Measurements from ENCODE around the gene CHSY3.

CHSY3 gene

DNA sequence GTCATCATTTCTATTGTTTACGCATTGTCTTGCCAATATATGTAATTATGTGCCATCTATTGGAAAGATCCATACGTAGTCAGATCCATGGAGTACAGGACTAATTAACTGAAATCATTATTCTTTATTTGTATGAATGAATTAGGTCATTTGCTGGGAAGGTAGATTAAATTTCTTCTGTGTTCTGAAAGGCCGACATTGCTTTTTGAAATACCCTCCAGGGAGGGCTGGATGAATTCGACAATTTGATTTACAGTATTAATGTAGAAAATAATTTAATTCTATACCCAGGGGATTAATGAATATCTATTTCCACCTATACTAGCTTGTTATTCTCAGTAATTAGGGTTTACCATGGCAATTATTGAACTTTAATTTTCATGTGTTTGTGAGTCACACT is 117.6 kb downstream of the CHSY3 start:
- DNase-seq (ENCODE audit: low read depth in 2 of 3, low spot score in 2 of 3) = no peak

DNA sequence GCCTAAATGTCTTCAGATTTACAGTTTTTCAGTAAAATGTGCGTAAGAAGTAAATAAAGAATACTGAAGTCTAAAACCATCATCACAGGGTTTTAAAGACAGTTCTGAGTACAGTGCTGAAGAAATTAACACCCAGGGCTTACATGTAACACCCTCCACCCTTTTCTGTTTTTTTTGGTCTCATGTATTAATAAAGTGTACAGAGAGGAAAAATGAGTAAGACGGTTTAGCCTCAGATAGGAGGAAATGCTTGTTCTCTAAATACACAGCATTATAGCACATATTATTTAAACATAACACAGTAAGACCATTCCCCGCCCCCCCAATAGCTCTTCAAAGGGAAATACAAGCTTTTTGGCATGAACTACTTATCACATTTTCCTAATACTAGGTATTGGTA is 119.3 kb downstream of the CHSY3 start:
- no peak for DNase-seq (ENCODE audit: low read depth in 2 of 3, low spot score in 2 of 3)

DNA sequence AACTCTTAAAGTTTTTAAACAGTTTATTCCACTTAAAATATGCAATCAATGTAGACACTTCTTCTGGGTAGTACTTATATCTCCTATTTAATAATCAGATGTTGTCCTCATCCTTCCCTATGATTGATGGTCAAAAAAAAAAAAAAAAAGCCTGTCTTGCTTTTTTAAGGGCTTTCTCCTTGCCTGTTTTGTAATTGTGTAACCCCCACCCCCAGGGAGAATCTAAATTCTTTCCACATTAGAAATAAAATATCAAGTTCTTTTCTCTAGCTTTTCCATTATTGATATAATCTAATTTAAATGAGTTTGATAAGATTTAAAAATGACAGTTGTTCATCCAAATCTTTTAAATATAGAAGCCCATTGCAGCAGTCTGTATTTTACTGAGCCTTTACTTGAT is 119.7 kb downstream of the CHSY3 start:
- DNase-seq (ENCODE audit: low read depth in 2 of 3, low spot score in 2 of 3) = no peak

DNA sequence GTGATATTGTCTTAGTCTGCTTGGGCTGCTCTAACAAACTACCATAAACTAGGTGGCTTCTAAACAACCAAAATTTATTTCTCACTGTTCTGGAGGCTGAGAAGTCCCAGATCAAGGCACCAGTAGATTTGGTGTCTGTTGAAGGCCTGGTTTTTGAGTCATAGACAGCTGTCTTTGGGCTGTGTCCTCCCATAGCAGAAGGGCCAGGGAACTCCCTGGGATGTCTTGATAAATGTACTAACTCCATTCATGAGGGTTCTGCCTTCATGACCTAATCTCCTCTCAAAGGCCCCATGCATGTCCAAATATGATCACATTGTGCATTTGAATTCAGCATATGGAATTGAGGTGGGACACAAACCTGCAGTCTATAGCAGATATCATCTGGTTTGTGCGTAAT is 121.2 kb downstream of the CHSY3 start:
- no peak for DNase-seq (ENCODE audit: low read depth in 2 of 3, low spot score in 2 of 3)

DNA sequence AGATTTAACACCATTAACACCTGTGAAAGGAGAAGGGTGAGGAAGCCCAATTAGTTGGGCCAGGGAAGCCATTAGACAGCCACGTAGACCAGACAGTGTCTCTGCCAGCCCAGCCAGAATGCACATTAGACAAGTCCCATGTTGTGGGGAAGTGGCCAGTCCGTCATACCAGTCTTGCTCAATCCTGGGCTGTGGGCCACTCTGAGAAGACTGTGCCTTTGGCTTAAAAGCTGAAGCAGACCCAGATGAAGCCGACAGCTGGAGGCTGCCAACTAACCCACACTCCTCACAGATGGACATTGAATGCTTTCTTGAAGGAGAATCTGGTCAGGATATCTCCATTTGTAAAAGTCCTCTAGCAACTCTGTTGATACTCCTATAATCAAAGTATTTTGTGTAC is 128.5 kb downstream of the CHSY3 start:
- DNase-seq (ENCODE audit: low read depth in 2 of 3, low spot score in 2 of 3) = no peak

DNA sequence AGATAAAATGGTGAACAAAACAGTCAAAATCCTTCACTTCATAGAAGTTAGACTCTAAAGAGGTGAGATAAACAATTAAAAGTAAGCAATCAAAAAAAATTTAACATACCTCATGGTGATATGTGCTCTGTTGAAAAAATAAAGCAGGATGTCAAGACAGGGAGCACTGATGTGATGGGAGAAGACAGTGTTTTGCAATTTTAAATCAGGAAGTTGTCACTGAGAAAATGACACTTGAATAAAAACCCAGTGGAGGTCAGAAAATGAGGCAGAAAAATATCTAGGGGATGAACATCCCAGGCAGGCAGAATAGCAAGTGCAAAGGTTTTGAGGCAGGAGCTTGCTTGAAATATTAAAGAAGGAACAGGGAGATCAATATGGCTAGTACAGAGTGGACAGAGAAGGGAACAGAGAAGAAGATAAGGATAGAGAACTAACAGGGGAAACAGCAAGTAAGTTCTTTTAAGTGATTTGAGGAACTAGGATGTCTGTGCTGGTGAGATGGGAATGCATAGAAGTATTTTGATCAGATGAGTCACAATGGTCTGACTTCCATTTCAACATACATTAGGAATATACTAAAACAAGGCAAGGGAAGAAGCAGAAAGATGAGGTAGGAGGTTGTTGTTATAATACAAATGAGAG is 130.4 kb downstream of the CHSY3 start:
- no peak for DNase-seq (ENCODE audit: low read depth in 2 of 3, low spot score in 2 of 3)

DNA sequence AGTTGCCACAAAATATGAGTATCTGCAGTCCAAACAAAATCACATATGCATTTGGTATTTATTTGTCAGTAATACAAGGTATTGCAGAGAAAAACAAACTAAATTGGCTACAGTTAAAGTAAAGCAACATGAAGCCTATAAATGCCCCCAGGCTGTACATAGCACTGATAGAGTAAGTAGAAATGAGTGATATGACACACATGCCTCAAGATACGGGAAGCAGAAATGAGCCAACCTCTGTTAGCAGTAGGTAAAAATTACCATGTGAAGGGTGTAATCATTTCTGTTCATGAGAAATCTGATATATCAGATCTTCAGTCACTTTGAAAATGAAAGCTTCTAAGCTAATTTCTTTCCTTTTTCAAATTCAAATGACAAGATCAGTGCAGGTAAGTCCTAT is 131.1 kb downstream of the CHSY3 start:
- DNase-seq (ENCODE audit: low read depth in 2 of 3, low spot score in 2 of 3) = no peak

DNA sequence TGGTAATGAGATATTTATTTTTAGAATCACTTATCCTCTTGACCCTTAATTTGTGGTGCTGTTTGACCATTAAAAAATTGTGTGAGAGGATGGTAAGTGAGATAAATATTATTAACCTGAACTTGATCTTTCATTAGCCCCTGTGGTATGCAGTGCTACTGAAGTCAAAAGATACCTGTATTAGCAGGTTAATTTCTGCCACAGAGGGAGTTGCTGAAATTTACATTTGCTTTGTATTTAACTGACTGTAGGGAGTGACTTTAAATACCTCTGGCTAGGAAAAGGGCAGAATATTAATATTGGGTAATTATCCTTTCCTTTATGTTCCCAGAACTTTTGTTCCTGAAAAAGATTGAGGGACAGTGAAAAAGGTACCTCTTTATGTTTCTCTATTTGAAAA is 133.6 kb downstream of the CHSY3 start:
- no peak for DNase-seq (ENCODE audit: low read depth in 2 of 3, low spot score in 2 of 3)

DNA sequence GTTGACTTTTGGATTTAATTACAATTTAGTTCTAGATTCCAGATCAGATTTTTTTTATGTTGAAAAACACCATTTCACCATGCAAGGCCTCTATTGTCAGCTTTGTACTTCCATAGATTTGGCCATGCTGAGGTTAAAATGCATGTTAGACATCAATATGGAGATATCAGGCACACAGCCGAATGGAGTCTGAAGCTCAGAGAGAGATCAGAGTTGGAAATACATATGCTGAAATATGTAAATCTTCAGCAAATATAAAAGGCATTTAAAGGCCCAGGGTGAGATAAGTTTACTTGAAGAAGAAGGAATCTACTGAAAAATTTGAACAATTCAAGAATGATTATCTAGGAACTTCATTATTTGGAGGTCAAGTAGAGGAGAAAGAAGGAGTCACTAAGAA is 139.6 kb downstream of the CHSY3 start:
- no peak for DNase-seq (ENCODE audit: low read depth in 2 of 3, low spot score in 2 of 3)

DNA sequence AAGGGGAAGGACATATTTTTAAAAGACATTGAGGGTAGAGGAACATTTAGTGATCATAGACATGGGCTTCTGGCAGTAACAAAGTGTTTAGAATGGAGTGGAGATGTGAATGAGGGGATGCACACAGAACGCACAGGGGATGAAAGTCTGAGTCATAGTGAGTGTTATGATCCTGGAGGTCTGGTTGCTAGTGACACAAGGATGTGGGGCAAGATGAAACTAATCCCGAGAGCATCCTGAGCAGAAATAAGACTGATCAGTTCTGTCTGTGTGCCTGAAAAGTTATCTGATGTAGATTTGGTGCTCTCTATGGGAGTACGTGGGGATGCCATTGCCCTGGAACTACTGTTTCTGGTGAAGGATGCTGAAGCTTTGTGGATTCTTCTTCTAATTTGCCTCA is 141.1 kb downstream of the CHSY3 start:
- DNase-seq (ENCODE audit: low read depth in 2 of 3, low spot score in 2 of 3) = no peak

DNA sequence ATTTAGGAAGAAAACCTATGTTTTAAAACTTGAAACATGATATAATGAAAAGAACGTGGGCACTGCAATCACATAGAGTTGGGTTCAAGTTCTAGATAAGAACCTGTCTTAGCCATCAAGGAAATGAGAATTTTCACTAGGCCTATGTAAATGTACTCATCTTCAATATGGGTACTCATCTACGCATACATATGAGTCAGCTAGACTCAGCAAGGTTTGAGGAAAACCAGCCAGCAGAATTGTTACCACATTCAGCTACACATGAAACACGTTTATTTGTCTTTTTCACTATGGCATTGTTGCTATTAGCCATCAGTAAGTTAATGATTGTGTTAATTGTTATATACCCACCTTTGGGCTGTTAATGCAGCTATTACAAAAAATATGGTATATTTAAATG is 146.3 kb downstream of the CHSY3 start:
- DNase-seq (ENCODE audit: low read depth in 2 of 3, low spot score in 2 of 3) = no peak

DNA sequence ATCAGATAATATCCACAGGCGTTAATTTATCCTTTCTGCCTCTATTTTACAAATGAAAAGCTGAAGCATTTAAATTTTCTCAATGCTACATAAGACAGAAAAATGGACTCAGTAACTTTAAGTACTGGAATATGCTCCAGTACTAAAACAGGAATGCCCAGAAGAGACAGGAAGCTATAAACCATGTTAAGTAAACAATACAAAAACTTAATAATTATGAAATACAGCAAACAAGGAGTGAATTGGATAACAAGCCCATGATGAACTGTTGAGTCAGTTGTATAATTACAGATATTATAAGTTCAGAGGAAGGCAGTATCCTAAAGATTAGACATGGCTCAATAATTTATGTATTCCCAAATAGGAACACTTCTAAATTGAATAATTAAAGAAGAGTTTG is 148.5 kb downstream of the CHSY3 start:
- DNase-seq (ENCODE audit: low read depth in 2 of 3, low spot score in 2 of 3) = no peak

DNA sequence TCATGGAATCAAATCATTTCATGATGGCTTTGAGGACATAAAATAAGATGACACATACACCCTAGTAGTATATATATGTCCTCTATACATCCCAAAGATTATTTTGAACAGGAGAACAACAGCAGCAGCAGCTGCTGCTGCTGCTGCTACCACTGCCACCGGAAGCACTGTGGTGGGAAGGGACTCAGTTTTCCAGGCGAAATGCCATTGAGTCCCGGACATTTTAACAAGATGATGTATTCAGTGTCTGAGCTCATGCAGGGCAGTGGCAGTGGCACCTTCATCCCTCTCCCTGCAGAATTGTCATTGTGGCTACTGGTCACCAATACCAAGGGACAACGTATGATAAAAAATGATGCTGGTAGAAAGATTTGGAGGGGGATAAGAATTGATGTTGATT is 151.3 kb downstream of the CHSY3 start:
- no peak for DNase-seq (ENCODE audit: low read depth in 2 of 3, low spot score in 2 of 3)

DNA sequence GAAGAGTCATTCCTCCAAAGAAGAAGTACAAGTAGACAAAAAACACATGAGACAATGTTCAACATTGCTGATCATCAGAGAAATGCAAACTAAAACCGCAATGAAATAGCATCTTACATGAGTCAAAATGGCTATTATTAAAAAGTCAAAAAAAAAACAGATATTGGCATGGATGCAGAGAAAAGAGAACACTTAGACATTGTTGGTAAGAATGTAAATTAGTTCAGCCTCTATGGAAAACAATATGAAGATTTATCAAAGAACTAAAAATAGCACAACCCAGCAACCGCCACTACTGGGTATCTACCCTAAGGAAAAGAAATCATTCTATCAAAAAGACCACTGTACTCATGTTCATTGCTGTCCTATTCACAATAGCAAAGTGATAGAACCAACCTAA is 157.5 kb downstream of the CHSY3 start:
- DNase-seq (ENCODE audit: low read depth in 2 of 3, low spot score in 2 of 3) = no peak

DNA sequence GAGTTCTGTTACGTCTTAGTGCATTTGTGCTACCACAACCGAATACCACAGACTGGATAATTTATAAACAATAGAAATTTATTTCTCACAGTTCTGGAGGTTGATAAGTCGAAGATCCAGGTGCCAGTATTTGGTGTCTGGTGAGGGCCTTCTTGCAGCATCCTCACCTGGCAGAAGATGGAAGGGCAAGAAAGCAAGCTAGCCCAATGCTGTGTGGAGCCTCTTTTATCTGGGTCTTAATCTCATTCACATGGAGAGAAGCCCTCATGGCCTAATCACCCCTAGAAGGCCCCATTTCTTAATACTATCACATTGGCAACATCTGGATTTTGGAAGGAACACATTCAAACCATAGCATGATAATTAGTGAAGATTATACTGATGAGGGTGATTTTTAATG is 159.3 kb downstream of the CHSY3 start:
- DNase-seq (ENCODE audit: low read depth in 2 of 3, low spot score in 2 of 3) = no peak

DNA sequence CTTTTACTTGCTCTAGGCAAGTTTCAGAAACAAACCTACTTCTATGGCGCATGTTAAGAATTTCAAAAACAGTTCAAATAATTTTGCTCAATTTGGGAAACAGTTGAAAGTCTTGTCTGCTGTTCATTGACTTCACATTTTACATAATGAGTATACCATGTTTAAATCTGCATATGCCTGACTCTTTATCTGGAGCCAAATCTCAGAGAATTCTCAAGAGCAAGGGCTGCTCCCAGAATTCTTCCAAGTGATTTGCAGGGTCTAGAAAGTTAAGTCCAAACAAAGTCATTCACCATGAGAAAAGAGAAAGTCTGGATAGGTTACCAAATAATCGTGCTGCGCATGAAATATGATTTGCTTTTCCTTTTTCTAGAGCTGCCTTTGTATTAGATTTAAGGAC is 160.2 kb downstream of the CHSY3 start:
- no peak for DNase-seq (ENCODE audit: low read depth in 2 of 3, low spot score in 2 of 3)

DNA sequence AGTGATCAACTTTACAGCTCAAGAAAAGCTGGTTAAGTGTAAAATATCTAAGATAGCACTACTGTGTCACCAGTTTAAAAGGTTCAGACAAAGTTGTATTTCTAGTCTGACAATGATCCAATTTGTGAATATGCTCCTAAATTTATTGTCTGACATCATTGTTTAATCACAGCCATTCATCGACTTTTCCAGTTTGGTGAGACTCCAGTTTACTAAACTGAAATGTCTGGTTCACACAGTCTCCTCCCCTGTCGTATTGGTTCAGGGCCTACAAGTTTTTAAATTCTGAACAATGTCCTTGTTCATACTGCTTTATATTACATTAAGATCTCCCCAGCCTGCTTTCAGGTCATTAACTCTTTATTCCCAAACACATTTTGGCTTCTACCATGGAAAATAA is 161.4 kb downstream of the CHSY3 start:
- no peak for DNase-seq (ENCODE audit: low read depth in 2 of 3, low spot score in 2 of 3)

DNA sequence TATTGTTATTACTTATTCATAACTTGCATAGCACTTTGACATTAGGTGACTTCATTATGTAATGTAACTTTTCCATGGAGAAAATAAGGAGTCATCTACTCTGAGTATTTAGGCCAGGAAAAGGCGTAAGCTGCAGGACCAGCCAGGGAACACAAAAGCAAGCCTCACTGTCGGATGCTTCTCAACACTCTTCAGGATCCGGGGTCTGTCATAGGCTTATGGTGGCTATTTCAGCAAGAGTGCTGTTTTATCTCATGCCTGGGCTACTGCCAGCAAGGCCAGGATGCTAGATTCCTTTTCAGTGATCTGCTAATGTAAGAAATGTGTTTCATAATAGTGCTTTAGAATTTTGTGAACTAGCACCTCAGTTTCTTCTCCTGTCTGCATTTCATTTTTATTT is 162.4 kb downstream of the CHSY3 start:
- DNase-seq (ENCODE audit: low read depth in 2 of 3, low spot score in 2 of 3) = no peak

DNA sequence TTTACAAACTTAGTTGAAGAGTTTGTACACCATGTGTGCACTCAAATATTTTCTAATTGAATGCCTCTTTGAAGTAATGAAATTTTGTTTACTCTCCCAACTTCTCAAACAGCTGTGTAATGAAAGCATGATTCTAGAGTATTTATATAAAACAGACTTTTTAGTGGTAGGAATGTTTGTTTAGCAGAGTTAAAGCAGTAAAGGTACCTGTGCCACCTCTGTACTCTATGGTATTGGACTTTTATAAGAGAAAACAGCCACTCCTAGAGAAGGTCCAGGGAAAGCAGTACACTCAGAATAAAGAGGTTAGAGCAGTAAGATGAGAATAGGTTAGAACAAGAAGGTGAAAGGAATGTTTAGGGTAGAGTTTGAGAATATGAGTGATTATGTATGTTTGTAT is 163.1 kb downstream of the CHSY3 start:
- DNase-seq (ENCODE audit: low read depth in 2 of 3, low spot score in 2 of 3) = no peak

DNA sequence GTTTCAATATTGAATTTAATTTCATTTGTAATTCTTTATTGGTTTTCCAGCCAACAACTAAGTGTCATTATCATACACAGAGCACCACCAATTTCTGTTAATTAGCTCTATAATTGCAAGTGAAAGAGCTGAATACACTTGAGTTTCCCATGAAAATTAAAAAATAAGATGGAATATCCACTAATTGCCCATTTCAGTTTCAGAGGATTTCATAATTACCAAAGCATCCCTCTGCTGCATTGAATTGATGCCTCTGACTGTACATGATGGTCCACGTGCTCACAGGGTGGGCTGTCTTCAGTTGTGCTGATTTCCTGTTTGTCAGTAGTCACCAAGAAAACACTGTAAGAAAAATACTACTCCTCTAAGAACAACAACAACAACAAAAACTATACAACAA is 163.8 kb downstream of the CHSY3 start:
- DNase-seq (ENCODE audit: low read depth in 2 of 3, low spot score in 2 of 3) = no peak

DNA sequence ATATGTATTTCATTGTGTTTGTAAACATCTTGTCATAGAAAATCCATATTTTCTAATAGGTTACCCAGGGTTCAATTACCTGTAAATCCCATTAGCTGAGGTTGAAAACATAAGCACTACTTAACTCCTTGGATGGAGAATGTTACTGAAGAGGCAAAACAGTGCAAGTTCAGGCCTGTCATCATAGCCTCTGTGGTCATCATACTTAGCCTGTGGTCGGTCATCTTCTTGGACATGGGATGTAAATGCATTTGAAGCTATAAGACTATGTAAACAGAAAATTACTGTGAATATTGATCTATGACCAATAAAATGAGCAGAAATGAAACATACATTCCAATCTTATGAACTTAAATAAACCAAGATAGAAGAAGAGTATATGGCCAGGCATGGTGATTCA is 164.7 kb downstream of the CHSY3 start:
- DNase-seq (ENCODE audit: low read depth in 2 of 3, low spot score in 2 of 3) = no peak

DNA sequence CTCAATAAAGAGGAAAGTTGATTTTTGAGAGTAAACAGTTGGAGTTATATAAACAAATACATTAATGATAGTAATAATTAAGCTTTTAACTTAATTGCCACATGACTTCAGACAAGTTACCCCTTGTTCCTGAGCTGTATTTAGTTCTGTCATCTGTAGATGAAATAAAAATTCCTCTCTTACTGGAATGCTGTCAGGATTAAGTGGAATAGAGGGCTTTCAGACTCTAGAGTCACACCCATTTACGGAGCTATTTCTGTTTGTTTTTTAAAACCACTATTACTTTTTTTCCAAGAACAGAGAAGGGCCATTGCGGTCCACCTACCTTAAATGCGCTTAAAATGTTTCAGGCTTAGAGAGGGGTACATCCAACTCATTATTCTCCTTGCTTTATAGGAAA is 170.6 kb downstream of the CHSY3 start:
- DNase-seq (ENCODE audit: low read depth in 2 of 3, low spot score in 2 of 3) = no peak

DNA sequence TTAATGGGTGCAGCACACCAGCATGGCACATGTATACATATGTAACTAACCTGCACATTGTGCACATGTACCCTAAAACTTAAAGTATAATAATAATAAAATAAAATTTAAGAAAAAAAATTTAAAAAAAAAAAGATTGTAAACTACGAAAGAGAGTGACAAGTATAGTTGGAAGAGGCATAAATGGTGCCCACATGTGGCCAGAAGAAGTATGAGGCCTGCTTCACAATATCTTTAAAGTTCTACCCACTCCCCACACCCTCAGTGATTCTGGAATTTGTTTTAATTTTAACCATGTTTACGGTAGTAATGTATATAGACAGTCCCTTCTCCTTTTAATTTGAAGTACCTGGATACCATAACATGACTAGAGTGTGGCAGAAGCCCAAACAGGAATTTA is 172.7 kb downstream of the CHSY3 start:
- no peak for DNase-seq (ENCODE audit: low read depth in 2 of 3, low spot score in 2 of 3)

DNA sequence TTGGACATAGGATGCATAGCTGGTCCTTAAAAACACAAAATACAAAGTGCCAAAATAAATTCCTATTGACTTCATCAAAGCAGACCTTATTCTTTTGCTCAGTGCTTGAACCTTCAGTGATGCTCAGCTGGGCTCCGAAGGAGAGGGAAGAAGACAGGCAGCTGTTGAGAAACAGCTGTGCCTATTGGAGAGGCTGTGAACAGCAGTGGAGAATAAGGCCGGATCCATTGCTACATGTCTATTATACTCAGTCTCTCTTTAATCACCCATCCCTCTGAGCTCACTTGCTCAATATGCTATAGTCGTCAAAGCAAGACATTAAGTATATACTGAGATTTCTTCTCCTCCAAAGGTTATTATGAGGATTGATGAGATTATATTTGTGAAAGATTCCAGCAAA is 174.4 kb downstream of the CHSY3 start:
- no peak for DNase-seq (ENCODE audit: low read depth in 2 of 3, low spot score in 2 of 3)
